ENCODE results near the gene SWI5. TPM values are rescaled to one million over a fixed set of nuclear protein-coding genes. Genes with fewer than 3 reads are reported as not detected.

Gene SWI5
- 39.0 and 42.0 TPM in 2 replicates for total RNA-seq

GRCh38 chr9:128276008-128276573, at the start of gene SWI5:
Gene SWI5, plus strand, starts transcription at chr9:128276276.

GRCh38 chr9:128275198-128276007, 673 bp upstream of the SWI5 start, which contains the start of gene GOLGA2:
Gene GOLGA2, minus strand, starts transcription at chr9:128276007. Its CDS starts 31 bp downstream, at chr9:128275976.

DNA sequence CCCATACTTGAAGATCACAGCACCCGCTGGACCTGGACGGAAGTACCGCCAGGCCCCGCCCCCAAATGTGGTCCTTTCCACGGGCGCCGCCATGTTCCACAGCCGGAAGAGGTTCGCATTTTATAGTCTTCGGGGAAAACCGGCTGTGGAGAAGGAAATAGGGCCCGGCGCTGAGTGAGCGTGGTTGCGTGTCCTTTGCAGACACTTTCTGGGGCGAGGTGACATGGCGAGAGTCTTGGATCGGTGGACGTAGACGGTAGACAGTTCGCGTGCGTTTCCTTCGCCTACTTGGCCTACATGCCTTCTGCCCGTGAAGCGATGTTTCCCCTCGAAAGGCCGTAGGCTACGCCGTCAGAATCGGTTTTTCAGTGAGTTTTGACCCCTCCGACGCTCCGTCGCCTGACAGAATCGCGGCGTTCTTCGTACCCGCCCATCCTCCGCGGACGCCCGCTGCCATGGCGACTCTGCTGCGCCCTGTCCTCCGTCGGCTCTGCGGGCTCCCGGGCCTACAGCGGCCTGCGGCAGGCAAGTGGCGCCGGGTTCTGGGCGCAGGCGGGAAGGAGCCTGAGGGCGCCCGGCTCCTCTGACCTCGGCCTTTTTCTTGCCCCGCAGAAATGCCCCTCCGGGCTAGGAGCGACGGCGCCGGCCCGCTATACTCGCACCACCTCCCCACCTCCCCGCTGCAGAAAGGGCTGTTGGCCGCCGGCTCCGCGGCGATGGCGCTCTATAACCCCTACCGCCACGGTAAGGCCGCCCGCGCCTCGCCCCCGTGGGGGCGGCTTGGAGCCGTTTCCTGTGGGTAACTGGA, 46.5 kb downstream of the SWI5 start, which contains the start of the genes COQ4 and TRUB2:
COQ4 (plus strand) TSS at position 436 of the 808 bp plus-strand sequence; CDS start at position 456, 20 bp downstream.
TRUB2 (minus strand) TSS at position 44 of the 808 bp plus-strand sequence; CDS start at position 5, 39 bp downstream.

Other genes with a start within 250 kb of the SWI5 start
- gene NAIF1, start 209.0 kb upstream of the SWI5 start, total RNA-seq, result 10.8 and 13.0 TPM in 2 replicates
- 24.2 and 25.1 TPM in 2 replicates for gene SLC25A25, start 208.0 kb upstream of the SWI5 start, total RNA-seq
- gene PTGES2, start 148.5 kb upstream of the SWI5 start, total RNA-seq, result 69.4 and 77.2 TPM in 2 replicates
- not detected in 2 replicates for gene LCN2, start 126.8 kb upstream of the SWI5 start, total RNA-seq
- gene BBLN, start 116.0 kb upstream of the SWI5 start, total RNA-seq, result 26.0 and 27.9 TPM in 2 replicates
- 12.8 and 18.8 TPM in 2 replicates for gene CIZ1, start 84.7 kb upstream of the SWI5 start, total RNA-seq
- gene DNM1, start 72.9 kb upstream of the SWI5 start, total RNA-seq, result 5.7 and 9.6 TPM in 2 replicates
- 136 and 138 TPM in 2 replicates for gene GOLGA2, start 269 bp upstream of the SWI5 start, total RNA-seq
- gene TRUB2, start 46.2 kb downstream of the SWI5 start, total RNA-seq, result 17.5 and 18.0 TPM in 2 replicates
- 16.2 and 17.2 TPM in 2 replicates for gene COQ4, start 46.6 kb downstream of the SWI5 start, total RNA-seq
- gene SLC27A4, start 64.3 kb downstream of the SWI5 start, total RNA-seq, result 10.2 and 14.2 TPM in 2 replicates
- 30.3 and 32.9 TPM in 2 replicates for gene URM1, start 95.1 kb downstream of the SWI5 start, total RNA-seq
- 71.5 and 120 TPM in 2 replicates for gene CERCAM, start 144.6 kb downstream of the SWI5 start, total RNA-seq
- gene ODF2, start 179.7 kb downstream of the SWI5 start, total RNA-seq, result 30.0 and 39.2 TPM in 2 replicates
- 16.6 and 20.1 TPM in 2 replicates for gene GLE1, start 228.4 kb downstream of the SWI5 start, total RNA-seq

Measured in smooth muscle cell of bladder (primary cell).